CD14-positive monocyte (primary cell): ENCODE data around the gene C1orf216. TPM values are rescaled to one million over a fixed set of nuclear protein-coding genes. Genes with fewer than 3 reads are reported as not detected.

Experiments
- DNase-seq, 3 donors: peaks; one replicate each; pipeline ENCODE4 v3.0.0-alpha.2; 2011 to 2022
- H2AFZ ChIP-seq: 2 replicates; pipeline ENCODE4 v1.6.0; 2012; ENCODE audit warnings: mild to moderate bottlenecking, low read depth, low read length, inconsistent platforms; ENCODE audit not compliant: insufficient read depth, poor library complexity, severe bottlenecking
- H3K27ac ChIP-seq, 2 donors: 1 replicate in 1 of 2; 2 replicates in 1 of 2; pipeline ENCODE4 v1.5.1; 2012 to 2013; ENCODE audit warnings: low read length in 2 of 2, control low read depth in 1 of 2, inconsistent platforms in 1 of 2, low read depth in 1 of 2, mild to moderate bottlenecking in 1 of 2
- H3K27me3 ChIP-seq, 2 donors: one replicate each; pipeline versions ENCODE4 v1.6.0 to v1.6.1; 2011 to 2013; ENCODE audit warnings: low read length in 2 of 2; ENCODE audit not compliant: control insufficient read depth in 2 of 2, insufficient read depth in 2 of 2
- H3K36me3 ChIP-seq, 2 donors: replicated peaks in 1 of 2; 1 replicate in 1 of 2; 2 replicates in 1 of 2; pipeline versions ENCODE4 v1.5.1 to v1.6.1; 2012 to 2013; ENCODE audit warnings: low read length in 2 of 2, control low read depth in 1 of 2, inconsistent platforms in 1 of 2, mild to moderate bottlenecking in 1 of 2; ENCODE audit not compliant: insufficient read depth in 2 of 2, control insufficient read depth in 1 of 2
- H3K4me1 ChIP-seq, 2 donors: 1 replicate in 1 of 2; 2 replicates in 1 of 2; pipeline versions ENCODE4 v1.5.1 to v1.6.1; 2012 to 2013; ENCODE audit warnings: low read length in 2 of 2, control low read depth in 1 of 2, inconsistent platforms in 1 of 2, mild to moderate bottlenecking in 1 of 2, moderate library complexity in 1 of 2; ENCODE audit not compliant: insufficient read depth in 2 of 2, control insufficient read depth in 1 of 2
- H3K4me2 ChIP-seq: replicated peaks from 2 replicates; pipeline ENCODE3; 2012; ENCODE audit warnings: low read length, moderate library complexity, mild to moderate bottlenecking; ENCODE audit not compliant: poor library complexity, severe bottlenecking; ENCODE audit errors: extremely low read depth
- H3K4me3 ChIP-seq, 3 experiments: fragments of 200-600 bp in 1 of 3; sonication (generic) in 1 of 3; replicated peaks in 1 of 3; 1 replicate in 2 of 3; 2 replicates in 1 of 3; pipeline ENCODE4 v1.5.1; 2011 to 2013; ENCODE audit warnings: low read length in 3 of 3, mild to moderate bottlenecking in 3 of 3, control low read depth in 2 of 3, low read depth in 2 of 3, inconsistent platforms in 1 of 3, moderate library complexity in 1 of 3
- H3K79me2 ChIP-seq: 2 replicates; pipeline ENCODE4 v1.6.0; 2012; ENCODE audit warnings: mild to moderate bottlenecking, control low read depth, inconsistent platforms, low read length, moderate library complexity; ENCODE audit not compliant: insufficient read depth
- H3K9ac ChIP-seq: 2 replicates; pipeline ENCODE4 v1.6.0; 2017; ENCODE audit warnings: low read length, mild to moderate bottlenecking; ENCODE audit not compliant: insufficient read depth, poor library complexity, severe bottlenecking
- H3K9me3 ChIP-seq, 2 donors: replicated peaks in 1 of 2; 1 replicate in 1 of 2; 2 replicates in 1 of 2; pipeline versions ENCODE4 v1.5.1 to v1.6.1; 2012 to 2013; ENCODE audit warnings: low read length in 2 of 2, control low read depth in 1 of 2; ENCODE audit not compliant: control insufficient read depth in 1 of 2, insufficient read depth in 1 of 2
- H4K20me1 ChIP-seq: 2 replicates; pipeline ENCODE4 v1.6.0; 2012; ENCODE audit warnings: mild to moderate bottlenecking, low read length, control low read depth, moderate library complexity; ENCODE audit not compliant: insufficient read depth
- H3K27ac Mint-ChIP-seq, 7 donors: one replicate each; pipeline ENCODE4 v1.8.0; 2020; ENCODE audit warnings: mild to moderate bottlenecking in 7 of 7, mixed read lengths in 7 of 7, moderate library complexity in 6 of 7, inconsistent platforms in 2 of 7
- H3K27me3 Mint-ChIP-seq, 3 donors: one replicate each; pipeline ENCODE4 v1.8.0; 2021 to 2022; ENCODE audit warnings: low read depth in 3 of 3, mild to moderate bottlenecking in 3 of 3, mixed read lengths in 3 of 3, moderate library complexity in 3 of 3, inconsistent platforms in 1 of 3
- H3K36me3 Mint-ChIP-seq, 2 donors: one replicate each; pipeline ENCODE4 v1.8.0; 2020; ENCODE audit warnings: mixed read lengths in 2 of 2, inconsistent platforms in 1 of 2, mild to moderate bottlenecking in 1 of 2
- H3K4me1 Mint-ChIP-seq: one replicate; pipeline ENCODE4 v1.8.0; 2020; ENCODE audit warnings: mild to moderate bottlenecking, mixed read lengths
- H3K4me3 Mint-ChIP-seq, 2 donors: one replicate each; pipeline ENCODE4 v1.8.0; 2020; ENCODE audit warnings: mild to moderate bottlenecking in 2 of 2, mixed read lengths in 2 of 2, moderate library complexity in 1 of 2
- H3K9me3 Mint-ChIP-seq, 7 donors: one replicate each; pipeline ENCODE4 v1.8.0; 2020 to 2022; ENCODE audit warnings: mixed read lengths in 7 of 7, mild to moderate bottlenecking in 6 of 7, moderate library complexity in 6 of 7, inconsistent platforms in 2 of 7
- CTCF ChIP-seq: fragments of 200-600 bp; IDR thresholded peaks from one replicate; pipeline ENCODE4 v1.8.0; 2022; ENCODE audit warnings: antibody characterized with exemption, mild to moderate bottlenecking
- WGBS: methylation state at CpG from one replicate; pipeline ENCODE4 v1.1.5; 2013; ENCODE audit warnings: missing lambda C conversion rate; ENCODE audit not compliant: insufficient coverage; 5-methylcytosine and 5-hydroxymethylcytosine counted together
- intact Hi-C, 2 donors: fragments of 100-400 bp; cut with micrococcal nuclease; formaldehyde crosslinking; loops; one replicate each; pipeline versions ENCODE4 v1.15.0 to v1.15.1; 2023
- polyA plus RNA-seq, 3 donors: library from polyadenylated mRNA; depleted of rRNA in 1 of 3; unstranded in 2 of 3; stranded (reverse) in 1 of 3; fragments of 300-500 nt in 2 of 3; fragments of >200 nt in 1 of 3; fragmentation: Illumina TruSeq in 2 of 3; gene quantifications; 1 replicate in 2 of 3; 2 replicates in 1 of 3; pipeline ENCODE4 v1.2.3, GENCODE V29; 2012 to 2021

Gene C1orf216
- polyA plus RNA-seq, 3 donors = 7.7 to 12.3 (median 8.9) TPM

GRCh38 chr1:35692317-35692716 is 26.4 kb downstream of the C1orf216 start:
- TF ChIP-seq CTCF = no peak
- no peaks in the 10 kb centered on the region for H3K9me3 ChIP-seq
- no peaks in the 10 kb centered on the region for H4K20me1 ChIP-seq
- no peaks in the 10 kb centered on the region for H3K36me3 Mint-ChIP-seq
- no peaks in the 10 kb centered on the region for H3K79me2 ChIP-seq
- no CpG with 5 or more reads among the region's 2 CpGs for WGBS
- H3K4me1 ChIP-seq = no peaks in the 10 kb centered on the region
- peaks cover 0 to 3% of the 10 kb centered on the region in 2 donors for H3K27me3 ChIP-seq
- DNase-seq = no peak
- H3K4me2 ChIP-seq = no peak overlapping the region
- intact Hi-C loops = no loop called here
- no peak overlapping the region for H3K27ac Mint-ChIP-seq
- no peaks in the 10 kb centered on the region for H3K4me1 Mint-ChIP-seq
- no peak overlapping the region for H3K27ac ChIP-seq
- no peak overlapping the region for H3K4me3 Mint-ChIP-seq
- H3K4me3 ChIP-seq = no peak overlapping the region
- peaks cover 18 to 31% (median 21%) of the 10 kb centered on the region in 3 donors for H3K27me3 Mint-ChIP-seq
- H2AFZ ChIP-seq = no peak overlapping the region
- H3K9ac ChIP-seq = no peak overlapping the region
- no peaks in the 10 kb centered on the region for H3K36me3 ChIP-seq
- peaks cover 0 to 6% (median 0%) of the 10 kb centered on the region in 7 donors for H3K9me3 Mint-ChIP-seq

- H3K9me3 ChIP-seq = no peaks in the 10 kb centered on the region
- no peak overlapping the region for H3K27ac ChIP-seq
- DNase-seq = no peak
- Mint-ChIP-seq H3K36me3 (no peaks in the 10 kb centered on the region), H3K27ac (no peak overlapping the region), H3K4me3 (no peak overlapping the region), H3K9me3 (peaks cover 0 to 6% (median 0%) of the 10 kb centered on the region in 7 donors), H3K4me1 (no peaks in the 10 kb centered on the region), H3K27me3 (peaks cover 14 to 26% (median 18%) of the 10 kb centered on the region in 3 donors)
- no peaks in the 10 kb centered on the region for H3K36me3 ChIP-seq
- H3K27me3 ChIP-seq = peaks cover 0 to 3% of the 10 kb centered on the region in 2 donors
- 100% methylated on average over 1 of the region's 8 CpGs for WGBS
- no peaks in the 10 kb centered on the region for H3K4me1 ChIP-seq
- no peak overlapping the region for H3K4me2 ChIP-seq
- intact Hi-C loops = no loop called here
- no peaks in the 10 kb centered on the region for H4K20me1 ChIP-seq
- H3K79me2 ChIP-seq = no peaks in the 10 kb centered on the region
- H3K9ac ChIP-seq = no peak overlapping the region
- H2AFZ ChIP-seq = no peak overlapping the region
- no peak overlapping the region for H3K4me3 ChIP-seq
- no peak for TF ChIP-seq CTCF
Measured at GRCh38 chr1:35691571-35692220, 27.0 kb downstream of the C1orf216 start.
